Thoracic aorta (tissue), 2 donors: ENCODE measurements around the gene BTRC. TPM values are rescaled to one million over a fixed set of nuclear protein-coding genes. Genes with fewer than 3 reads are reported as not detected.

Source experiments
- ATAC-seq: fragments of 150-250 bp; one replicate; pipeline ENCODE4 v1.8.0; 2017; ENCODE audit warnings: low read depth; ENCODE audit not compliant: insufficient number of reproducible peaks, low FRiP score
- DNase-seq: peaks from one replicate; pipeline ENCODE4 v3.0.0-alpha.2; 2020; ENCODE audit warnings: low spot score
- H3K27ac ChIP-seq, 2 donors: fragments of 200-600 bp; sonication (generic); 1 replicate in 1 of 2; 2 replicates in 1 of 2; pipeline ENCODE4 v1.5.1; 2016; ENCODE audit warnings: mild to moderate bottlenecking in 2 of 2, moderate library complexity in 2 of 2
- H3K27me3 ChIP-seq: fragments of 200-600 bp; sonication (generic); replicated peaks from 2 replicates; pipeline ENCODE4 v1.6.0; 2016; ENCODE audit warnings: mild to moderate bottlenecking; ENCODE audit not compliant: insufficient read depth
- H3K36me3 ChIP-seq: fragments of 200-600 bp; sonication (generic); one replicate; pipeline ENCODE4 v1.5.1; 2016
- H3K4me1 ChIP-seq, 2 donors: fragments of 200-600 bp; sonication (generic); 1 replicate in 1 of 2; 2 replicates in 1 of 2; pipeline versions ENCODE4 v1.5.1 to v1.6.0; 2016; ENCODE audit warnings: low read depth in 2 of 2, mild to moderate bottlenecking in 1 of 2; ENCODE audit not compliant: control insufficient read depth in 1 of 2
- H3K4me3 ChIP-seq: fragments of 200-600 bp; sonication (generic); 2 replicates; pipeline ENCODE4 v1.5.1; 2016; ENCODE audit warnings: mild to moderate bottlenecking
- H3K9me3 ChIP-seq: fragments of 200-600 bp; sonication (generic); 2 replicates; pipeline ENCODE4 v1.5.1; 2016
- total RNA-seq, 2 donors: library from RNA; depleted of rRNA; stranded (reverse); fragments of >200 nt; gene quantifications; one replicate each; pipeline versions ENCODE4 v1.1.0 to v1.2.3, GENCODE V29; 2016
- TF ChIP-seq, protein P1 (sequence below): fragments of 200-600 bp; sonication (generic); IDR thresholded peaks from one replicate; pipeline ENCODE4 v1.5.1; 2019; ENCODE audit warnings: antibody characterized with exemption

Gene BTRC
- total RNA-seq, 2 donors from 2014 or later = 8.4 to 12.9 TPM

GRCh38 chr10:101429423-101429822, 75.5 kb downstream of the BTRC start:
- Histone ChIP-seq H3K9me3 (no peaks in the 10 kb centered on the region), H3K4me3 (no peak overlapping the region), H3K4me1 (no peaks in the 10 kb centered on the region), H3K27me3 (no peaks in the 10 kb centered on the region), H3K27ac (no peak overlapping the region), H3K36me3 (no peaks in the 10 kb centered on the region)
- ATAC-seq (no peak), DNase-seq (no peak)
- TF ChIP-seq, protein P1, sequence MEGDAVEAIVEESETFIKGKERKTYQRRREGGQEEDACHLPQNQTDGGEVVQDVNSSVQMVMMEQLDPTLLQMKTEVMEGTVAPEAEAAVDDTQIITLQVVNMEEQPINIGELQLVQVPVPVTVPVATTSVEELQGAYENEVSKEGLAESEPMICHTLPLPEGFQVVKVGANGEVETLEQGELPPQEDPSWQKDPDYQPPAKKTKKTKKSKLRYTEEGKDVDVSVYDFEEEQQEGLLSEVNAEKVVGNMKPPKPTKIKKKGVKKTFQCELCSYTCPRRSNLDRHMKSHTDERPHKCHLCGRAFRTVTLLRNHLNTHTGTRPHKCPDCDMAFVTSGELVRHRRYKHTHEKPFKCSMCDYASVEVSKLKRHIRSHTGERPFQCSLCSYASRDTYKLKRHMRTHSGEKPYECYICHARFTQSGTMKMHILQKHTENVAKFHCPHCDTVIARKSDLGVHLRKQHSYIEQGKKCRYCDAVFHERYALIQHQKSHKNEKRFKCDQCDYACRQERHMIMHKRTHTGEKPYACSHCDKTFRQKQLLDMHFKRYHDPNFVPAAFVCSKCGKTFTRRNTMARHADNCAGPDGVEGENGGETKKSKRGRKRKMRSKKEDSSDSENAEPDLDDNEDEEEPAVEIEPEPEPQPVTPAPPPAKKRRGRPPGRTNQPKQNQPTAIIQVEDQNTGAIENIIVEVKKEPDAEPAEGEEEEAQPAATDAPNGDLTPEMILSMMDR = no peak

DNA sequence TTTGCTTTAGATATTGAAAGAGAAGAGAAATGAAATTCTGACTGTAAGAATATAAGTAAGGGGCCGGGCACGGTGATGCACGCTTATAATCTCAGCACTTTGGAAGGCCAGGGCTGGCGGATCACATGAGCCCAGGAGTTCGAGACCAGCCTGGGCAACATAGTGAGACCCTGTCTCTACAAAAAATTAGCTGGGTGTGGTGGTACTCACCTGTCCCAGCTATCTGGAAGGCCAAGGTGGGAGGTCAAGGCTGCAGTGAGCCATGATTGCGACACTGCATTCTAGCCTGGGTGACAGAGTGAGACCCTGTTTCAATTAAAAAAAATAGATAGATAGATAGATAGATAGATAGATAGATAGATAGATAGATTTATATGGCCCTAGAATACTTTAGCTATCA, 82.3 kb downstream of the BTRC start:
- TF ChIP-seq, protein P1 = no peak
- H3K9me3 ChIP-seq = no peaks in the 10 kb centered on the region
- no peak overlapping the region for H3K27ac ChIP-seq
- ATAC-seq (no peak), DNase-seq (no peak)
- no peaks in the 10 kb centered on the region for H3K27me3 ChIP-seq
- no peaks in the 10 kb centered on the region for H3K36me3 ChIP-seq
- H3K4me1 ChIP-seq = no peaks in the 10 kb centered on the region
- no peak overlapping the region for H3K4me3 ChIP-seq

DNA sequence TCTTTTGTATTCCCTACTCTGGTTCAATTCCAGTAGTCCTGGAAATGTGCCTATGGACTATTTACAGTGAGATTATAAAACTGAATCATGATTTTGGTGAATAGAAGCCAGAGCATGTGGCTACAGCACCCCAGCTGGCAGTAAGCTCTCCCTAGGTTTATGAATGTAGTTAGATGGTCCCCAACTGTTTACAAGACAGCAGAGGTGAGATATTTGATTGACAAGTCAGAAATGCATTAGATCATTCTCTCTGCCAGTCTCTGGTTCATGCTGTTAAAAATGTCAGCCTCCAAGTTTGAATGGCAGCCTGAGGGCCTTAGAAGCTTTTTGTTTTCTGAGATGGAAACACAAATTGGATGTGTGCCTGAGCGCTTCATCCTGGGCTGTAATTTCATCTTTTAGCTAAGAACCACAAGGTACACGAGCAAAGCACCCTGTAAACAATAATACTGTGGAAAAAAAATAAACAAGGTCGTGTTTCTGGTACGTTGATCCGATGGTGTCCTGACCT, 85.0 kb downstream of the BTRC start:
- H3K9me3 ChIP-seq = no peaks in the 10 kb centered on the region
- ATAC-seq (no peak), DNase-seq (no peak)
- no peaks in the 10 kb centered on the region for H3K27me3 ChIP-seq
- H3K27ac ChIP-seq = no peak overlapping the region
- no peak overlapping the region for H3K4me3 ChIP-seq
- H3K4me1 ChIP-seq = no peaks in the 10 kb centered on the region
- TF ChIP-seq, protein P1 = no peak
- H3K36me3 ChIP-seq = no peaks in the 10 kb centered on the region

GRCh38 chr10:101441541-101442455, 87.8 kb downstream of the BTRC start:
- H3K27ac ChIP-seq = no peak overlapping the region
- TF ChIP-seq, protein P1 = peak; percentile 21
- H3K27me3 ChIP-seq = no peaks in the 10 kb centered on the region
- no peak for DNase-seq
- no peaks in the 10 kb centered on the region for H3K9me3 ChIP-seq
- no peaks in the 10 kb centered on the region for H3K36me3 ChIP-seq
- H3K4me3 ChIP-seq = no peak overlapping the region
- H3K4me1 ChIP-seq = peaks cover 3 to 7% of the 10 kb centered on the region in 2 donors
- ATAC-seq = no peak

DNA sequence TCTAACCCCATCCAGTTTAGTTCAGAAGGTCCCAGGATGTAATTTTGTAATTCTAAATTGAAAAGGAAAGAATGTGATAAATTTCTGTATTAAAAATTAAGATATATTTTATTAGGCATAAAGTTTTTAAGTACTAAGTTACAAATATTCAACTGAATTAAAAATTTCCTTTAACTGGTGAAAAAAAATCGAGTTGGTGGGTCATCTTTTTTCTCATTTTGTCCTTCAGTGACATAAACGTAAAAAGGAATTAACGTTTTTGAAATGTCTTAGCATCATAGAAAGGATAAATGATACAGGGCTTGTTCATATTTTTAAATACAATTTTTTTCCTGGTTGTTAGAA, 88.5 kb downstream of the BTRC start:
- DNase-seq = no peak

More for the DNA sequence above, 88.5 kb downstream of the BTRC start:
- H3K9me3 ChIP-seq = no peaks in the 10 kb centered on the region
- H3K27me3 ChIP-seq = no peaks in the 10 kb centered on the region
- no peak overlapping the region for H3K4me3 ChIP-seq
- H3K36me3 ChIP-seq = no peaks in the 10 kb centered on the region
- H3K27ac ChIP-seq = no peak overlapping the region
- no peak for ATAC-seq
- TF ChIP-seq, protein P1 = no peak
- H3K4me1 ChIP-seq = peaks cover 3 to 11% of the 10 kb centered on the region in 2 donors
